Spleen (tissue), 11 donors: ENCODE data around the gene KCNC1. TPM values are rescaled to one million over a fixed set of nuclear protein-coding genes. Genes with fewer than 3 reads are reported as not detected.

Source experiments
- DNase-seq: peaks from one replicate; pipeline ENCODE4 v3.0.0-alpha.2; 2020
- H3K27ac ChIP-seq, 8 donors: fragments of 200-600 bp; sonication (generic) in 7 of 8; 1 replicate in 4 of 8; 2 replicates in 4 of 8; pipeline versions ENCODE4 v1.5.0 to v1.8.0; 2016 to 2021; ENCODE audit warnings: inconsistent platforms in 4 of 8, mild to moderate bottlenecking in 4 of 8, moderate library complexity in 1 of 8
- H3K27me3 ChIP-seq, 7 donors: fragments of 200-600 bp; sonication (generic) in 6 of 7; replicated peaks in 1 of 7; 1 replicate in 4 of 7; 2 replicates in 3 of 7; pipeline versions ENCODE4 v1.5.0 to v1.8.0; 2016 to 2021; ENCODE audit warnings: inconsistent platforms in 3 of 7, mild to moderate bottlenecking in 1 of 7
- H3K36me3 ChIP-seq, 6 donors: fragments of 200-600 bp; sonication (generic) in 5 of 6; 1 replicate in 4 of 6; 2 replicates in 2 of 6; pipeline versions ENCODE4 v1.5.0 to v1.8.0; 2016 to 2021; ENCODE audit warnings: inconsistent platforms in 2 of 6
- H3K4me1 ChIP-seq, 6 donors: fragments of 200-600 bp; sonication (generic) in 5 of 6; 1 replicate in 3 of 6; 2 replicates in 3 of 6; pipeline versions ENCODE4 v1.5.0 to v1.8.0; 2016 to 2021; ENCODE audit warnings: inconsistent platforms in 3 of 6
- H3K4me3 ChIP-seq, 8 donors: fragments of 200-600 bp; sonication (generic) in 7 of 8; 1 replicate in 4 of 8; 2 replicates in 4 of 8; pipeline versions ENCODE4 v1.5.0 to v1.8.0; 2016 to 2021; ENCODE audit warnings: inconsistent platforms in 4 of 8, mild to moderate bottlenecking in 4 of 8, moderate library complexity in 2 of 8
- H3K9me3 ChIP-seq, 8 donors: fragments of 200-600 bp; sonication (generic) in 7 of 8; 1 replicate in 4 of 8; 2 replicates in 4 of 8; pipeline versions ENCODE4 v1.5.0 to v1.8.0; 2016 to 2021; ENCODE audit warnings: inconsistent platforms in 4 of 8
- CTCF ChIP-seq, 11 experiments: fragments of 200-600 bp in 7 of 11; fragments of 450-650 bp in 4 of 11; sonication (generic) in 4 of 11; IDR thresholded peaks in 8 of 11; conservative IDR thresholded peaks in 3 of 11; 1 replicate in 7 of 11; 2 replicates in 4 of 11; pipeline versions ENCODE4 v1.4.0 to v1.8.0; 2016 to 2021; ENCODE audit warnings: antibody characterized with exemption in 11 of 11, inconsistent platforms in 4 of 11, mild to moderate bottlenecking in 1 of 11
- POLR2A ChIP-seq, 3 donors: fragments of 450-650 bp; IDR thresholded peaks; one replicate each; pipeline ENCODE4 v1.5.1; 2017; ENCODE audit warnings: antibody characterized with exemption in 3 of 3, mild to moderate bottlenecking in 1 of 3
- POLR2AphosphoS5 ChIP-seq, 3 donors: sonication (generic); formaldehyde crosslinking; IDR thresholded peaks; one replicate each; pipeline ENCODE4 v1.5.1; 2017; ENCODE audit warnings: antibody characterized with exemption in 3 of 3
- WGBS, 5 donors: extraction: QIAGEN DNeasy Blood & Tissue Kit in 3 of 5; methylation state at CpG; one replicate each; pipeline versions ENCODE4 v1.1.5 to v1.1.7; 2013 to 2018; 5-methylcytosine and 5-hydroxymethylcytosine counted together
- intact Hi-C: fragments of 100-400 bp; cut with DNase I; formaldehyde crosslinking; loops from one replicate; pipeline ENCODE4 v1.15.0; 2023; ENCODE audit warnings: low total_unique reads
- polyA plus RNA-seq, 3 donors: library from polyadenylated mRNA; stranded (reverse); fragments of 200-250 nt; gene quantifications; one replicate each; pipeline ENCODE4 v1.2.1, GENCODE V29; 2013
- total RNA-seq, 7 donors: library from RNA; depleted of rRNA in 3 of 7; stranded (reverse); fragments of >200 nt in 3 of 7; fragmentation: NEBNext Ultra II Directional in 4 of 7; extraction: Animal tissue kit (Norgen Biotek cat#: 25700) in 4 of 7; gene quantifications; one replicate each; pipeline versions ENCODE4 v1.1.0 to v1.2.1, GENCODE V29; 2016 to 2021
- donor health status: healthy with polysubstance abuse.
- donor health status: DM: no; HTN: no; CAD: no; lungs with moderate emphysema.
- donor health status: DM: no; HTN: no; CAD: no.
- donor health status: Bipolar disorder and iron deficiency.
- donor health status: healthy.
- donor health status: DM: no; HTN: no; CAD: no.
- donor health status: DM: yes; HTN: yes; CAD: no.

Gene KCNC1
- total and polyA plus RNA-seq, 10 donors = not detected

DNA sequence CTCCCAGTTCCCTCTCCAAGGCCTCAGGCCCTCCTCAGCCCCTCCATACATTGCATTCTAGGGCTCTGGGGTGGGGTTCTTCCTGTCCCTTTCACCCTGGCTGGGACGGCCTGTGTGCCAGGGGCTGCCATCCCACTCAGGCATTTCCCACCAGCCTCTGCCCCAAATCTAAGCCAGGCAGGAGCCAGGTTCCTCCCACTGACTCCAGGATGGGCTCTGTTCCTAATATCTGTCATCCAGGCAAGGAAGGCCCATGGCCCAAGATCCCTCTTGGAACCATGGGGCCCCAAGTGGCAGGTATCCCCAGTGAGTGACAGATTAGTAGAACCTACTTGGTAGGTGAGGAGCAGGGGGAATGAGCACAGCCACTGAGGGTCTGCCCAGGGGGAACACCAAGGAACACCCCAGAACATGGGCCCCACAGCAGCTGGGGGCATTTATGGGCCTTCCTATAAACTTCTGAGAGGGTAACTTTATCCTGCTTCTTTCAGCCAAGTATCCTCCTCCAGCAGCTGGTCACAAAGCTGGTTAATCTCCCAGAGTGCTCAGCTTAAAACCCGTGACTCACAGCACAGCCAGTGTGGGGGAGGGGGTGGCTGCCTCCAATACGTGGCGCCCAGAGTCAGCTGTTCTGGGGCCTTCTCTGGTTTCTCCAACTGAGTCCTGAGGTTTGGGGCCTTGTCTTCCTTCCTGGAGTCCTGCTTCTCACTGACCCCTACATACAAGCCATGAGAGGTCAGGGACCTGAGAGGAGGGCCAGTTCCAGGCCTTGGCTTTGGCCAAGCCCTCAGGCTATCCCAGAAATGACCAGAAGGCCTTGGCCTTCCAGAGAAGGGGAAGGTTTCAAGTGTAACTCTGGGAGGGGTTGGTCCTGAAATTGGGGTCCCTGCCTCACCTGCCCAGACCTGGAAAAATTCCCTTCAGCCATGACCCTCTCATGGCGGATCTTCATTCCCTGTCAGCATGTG lies 35.1 kb upstream of the KCNC1 start:
- H3K36me3 ChIP-seq = no peaks in the 10 kb centered on the region
- intact Hi-C loops = no loop called here
- no peak overlapping the region for H3K4me3 ChIP-seq
- no peak overlapping the region for H3K27ac ChIP-seq
- H3K27me3 ChIP-seq = peaks cover 5 to 34% (median 24%) of the 10 kb centered on the region in 7 donors
- WGBS, 5 donors = 68 to 97% (median 81%) methylated on average over 5 of the region's 5 CpGs
- peaks cover 0 to 11% (median 5%) of the 10 kb centered on the region in 8 donors for H3K9me3 ChIP-seq
- no peak for DNase-seq
- no peak for TF ChIP-seq CTCF (IDR thresholded peaks at IDR 0.05 in 8 of 11, conservative IDR thresholded peaks at IDR 0.05 in 3 of 11)
- H3K4me1 ChIP-seq = no peaks in the 10 kb centered on the region

- Histone ChIP-seq H3K27ac (no peak overlapping the region), H3K4me3 (no peak overlapping the region), H3K9me3 (peaks cover 0 to 11% (median 5%) of the 10 kb centered on the region in 8 donors), H3K4me1 (no peaks in the 10 kb centered on the region), H3K36me3 (no peaks in the 10 kb centered on the region), H3K27me3 (peaks cover 1 to 19% (median 10%) of the 10 kb centered on the region in 7 donors)
- intact Hi-C loops = no loop called here
- TF ChIP-seq POLR2A (IDR thresholded peaks at IDR 0.05) = no peak
- no peak for TF ChIP-seq CTCF (IDR thresholded peaks at IDR 0.05 in 8 of 11, conservative IDR thresholded peaks at IDR 0.05 in 3 of 11)
- 90 to 94% (median 92%) methylated on average over 4 of the region's 4 CpGs for WGBS, 5 donors
- no peak for DNase-seq
Observed at GRCh38 chr11:17700991-17701390, 33.6 kb upstream of the KCNC1 start.

GRCh38 chr11:17702876-17703275 lies 31.7 kb upstream of the KCNC1 start:
- 64 to 74% (median 65%) methylated on average over 5 of the region's 5 CpGs for WGBS, 5 donors
- Histone ChIP-seq H3K36me3 (no peaks in the 10 kb centered on the region), H3K4me3 (no peak overlapping the region), H3K4me1 (no peaks in the 10 kb centered on the region), H3K27me3 (peaks cover 0 to 3% (median 0%) of the 10 kb centered on the region in 7 donors), H3K9me3 (peaks cover 0 to 11% (median 5%) of the 10 kb centered on the region in 8 donors), H3K27ac (no peak overlapping the region)
- TF ChIP-seq POLR2AphosphoS5 (IDR thresholded peaks at IDR 0.05) = no peak
- no peak for TF ChIP-seq POLR2A (IDR thresholded peaks at IDR 0.05)
- TF ChIP-seq CTCF (IDR thresholded peaks at IDR 0.05 in 8 of 11, conservative IDR thresholded peaks at IDR 0.05 in 3 of 11) = no peak
- intact Hi-C loops = no loop called here
- DNase-seq = no peak

DNA sequence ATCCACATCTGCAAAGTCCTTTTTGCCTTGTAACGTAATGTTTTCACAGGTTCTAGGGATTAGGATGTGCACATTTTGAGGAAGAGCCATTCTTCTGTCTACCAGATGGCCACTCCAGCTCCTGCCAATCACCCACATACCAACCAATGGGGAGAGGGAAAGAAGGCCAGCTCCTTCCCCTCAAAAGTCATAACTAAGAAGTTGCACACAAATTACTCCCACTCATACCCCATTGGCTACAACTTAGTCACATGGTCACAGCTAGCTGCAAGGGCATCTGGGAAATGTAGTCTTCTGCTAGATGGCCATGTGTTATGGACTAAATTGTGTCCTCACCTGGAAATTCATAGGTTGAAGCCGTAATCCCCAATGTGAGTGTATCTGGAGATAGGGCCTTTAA lies 30.6 kb upstream of the KCNC1 start:
- intact Hi-C loops = no loop called here
- Histone ChIP-seq H3K9me3 (peaks cover 0 to 11% (median 5%) of the 10 kb centered on the region in 8 donors), H3K4me3 (no peak overlapping the region), H3K27me3 (peaks cover 0 to 8% (median 0%) of the 10 kb centered on the region in 7 donors), H3K4me1 (no peaks in the 10 kb centered on the region), H3K36me3 (no peaks in the 10 kb centered on the region), H3K27ac (no peak overlapping the region)
- no peak for DNase-seq
- TF ChIP-seq CTCF (IDR thresholded peaks at IDR 0.05 in 8 of 11, conservative IDR thresholded peaks at IDR 0.05 in 3 of 11) (no peak), POLR2A (IDR thresholded peaks at IDR 0.05) (no peak), POLR2AphosphoS5 (IDR thresholded peaks at IDR 0.05) (no peak)
- 90 to 97% (median 95%) methylated on average over 2 of the region's 2 CpGs for WGBS, 5 donors
